ENCODE measurements around the gene SLC22A6.
A peak's percentile ranks its signal among the peaks of the same experiment; 100 is the strongest.

SLC22A6 gene, protein sequence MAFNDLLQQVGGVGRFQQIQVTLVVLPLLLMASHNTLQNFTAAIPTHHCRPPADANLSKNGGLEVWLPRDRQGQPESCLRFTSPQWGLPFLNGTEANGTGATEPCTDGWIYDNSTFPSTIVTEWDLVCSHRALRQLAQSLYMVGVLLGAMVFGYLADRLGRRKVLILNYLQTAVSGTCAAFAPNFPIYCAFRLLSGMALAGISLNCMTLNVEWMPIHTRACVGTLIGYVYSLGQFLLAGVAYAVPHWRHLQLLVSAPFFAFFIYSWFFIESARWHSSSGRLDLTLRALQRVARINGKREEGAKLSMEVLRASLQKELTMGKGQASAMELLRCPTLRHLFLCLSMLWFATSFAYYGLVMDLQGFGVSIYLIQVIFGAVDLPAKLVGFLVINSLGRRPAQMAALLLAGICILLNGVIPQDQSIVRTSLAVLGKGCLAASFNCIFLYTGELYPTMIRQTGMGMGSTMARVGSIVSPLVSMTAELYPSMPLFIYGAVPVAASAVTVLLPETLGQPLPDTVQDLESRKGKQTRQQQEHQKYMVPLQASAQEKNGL

DNA sequence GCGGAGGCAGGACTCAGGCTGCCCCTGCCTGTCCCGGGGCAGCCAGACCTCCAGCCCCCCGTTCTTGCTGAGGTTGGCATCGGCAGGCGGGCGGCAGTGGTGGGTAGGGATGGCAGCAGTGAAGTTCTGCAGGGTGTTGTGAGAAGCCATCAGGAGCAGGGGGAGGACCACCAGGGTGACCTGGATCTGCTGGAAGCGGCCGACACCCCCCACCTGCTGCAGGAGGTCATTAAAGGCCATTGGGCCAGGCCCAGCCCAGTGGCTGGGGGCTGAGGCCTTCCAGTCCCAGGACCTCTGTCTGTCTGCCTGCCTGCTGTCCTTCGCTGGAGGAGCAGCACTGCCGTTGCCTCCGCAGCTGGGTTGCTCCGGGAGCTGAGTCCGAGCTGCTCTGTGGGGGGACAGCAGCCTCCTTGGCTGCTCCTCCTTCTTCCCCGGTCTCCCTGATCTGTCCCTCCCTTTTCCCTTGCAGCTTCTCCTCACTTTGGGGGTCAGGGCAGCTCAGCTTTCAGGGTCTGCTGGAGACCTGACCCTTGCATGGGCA is at the start of gene SLC22A6:
TSS of gene SLC22A6 (minus strand) at position 517 of the 541 bp plus-strand sequence. CDS start at position 240, 277 bp downstream.
- no peak for DNase-seq

DNA sequence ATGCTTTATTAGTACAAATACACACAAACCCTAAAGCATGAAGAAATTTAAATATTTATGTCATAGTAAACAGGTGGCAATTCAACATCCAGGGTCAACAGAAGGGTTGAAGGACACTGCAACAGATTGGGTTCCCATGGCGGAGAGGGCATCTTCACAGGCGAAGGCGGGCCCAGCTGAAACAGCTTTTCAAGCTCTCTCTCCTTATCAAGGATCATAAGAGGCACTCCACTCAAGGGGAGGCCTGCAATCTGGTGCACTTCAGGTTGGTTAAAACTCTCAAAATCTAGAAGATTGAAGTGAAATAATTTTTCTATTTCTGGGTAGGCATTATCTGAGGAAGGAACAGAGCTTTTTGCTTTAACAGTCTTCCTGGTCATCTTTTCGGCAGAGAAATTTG is 47.7 kb upstream of the SLC22A6 start:
- no peak for DNase-seq

DNA sequence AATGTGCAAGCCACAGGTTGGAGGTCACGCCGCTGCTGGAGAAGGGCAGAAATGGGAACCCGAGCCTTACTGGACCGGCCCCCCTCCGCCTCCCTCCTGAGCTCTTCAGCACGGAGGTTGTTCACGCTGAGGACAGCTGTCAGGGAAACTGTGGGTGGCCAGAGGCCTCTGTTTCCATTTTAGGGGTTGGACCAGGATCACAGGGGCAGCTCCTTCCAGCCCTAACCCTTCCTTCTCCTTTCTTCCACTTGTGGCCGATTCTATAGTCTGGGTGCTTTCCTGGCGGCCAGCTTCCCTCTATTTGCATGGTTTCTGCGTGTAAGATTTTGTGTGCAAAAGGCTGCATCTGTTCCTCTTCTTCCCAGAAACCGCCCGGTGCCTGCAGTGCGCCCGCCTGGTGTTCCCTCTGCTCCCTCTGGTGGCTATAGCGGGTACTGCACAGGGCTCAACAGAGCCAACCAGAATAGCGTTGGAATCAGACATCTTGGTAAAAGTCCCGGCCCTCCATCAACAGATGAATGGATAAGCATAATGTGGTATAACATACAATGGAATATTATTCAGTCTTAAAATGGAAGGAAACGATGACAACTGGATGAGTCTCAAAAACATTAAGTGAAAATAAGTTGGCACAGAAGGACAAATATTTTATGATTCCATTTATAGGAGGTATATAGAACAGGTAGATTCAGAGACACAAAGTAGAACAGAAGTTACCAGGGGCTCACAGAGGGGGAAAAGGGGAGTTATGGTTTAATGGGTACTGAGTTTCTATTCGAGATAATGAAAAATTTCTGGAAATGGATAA is 39.3 kb upstream of the SLC22A6 start:
- DNase-seq, result peak; percentile 47 to 83 (median 72)

DNA sequence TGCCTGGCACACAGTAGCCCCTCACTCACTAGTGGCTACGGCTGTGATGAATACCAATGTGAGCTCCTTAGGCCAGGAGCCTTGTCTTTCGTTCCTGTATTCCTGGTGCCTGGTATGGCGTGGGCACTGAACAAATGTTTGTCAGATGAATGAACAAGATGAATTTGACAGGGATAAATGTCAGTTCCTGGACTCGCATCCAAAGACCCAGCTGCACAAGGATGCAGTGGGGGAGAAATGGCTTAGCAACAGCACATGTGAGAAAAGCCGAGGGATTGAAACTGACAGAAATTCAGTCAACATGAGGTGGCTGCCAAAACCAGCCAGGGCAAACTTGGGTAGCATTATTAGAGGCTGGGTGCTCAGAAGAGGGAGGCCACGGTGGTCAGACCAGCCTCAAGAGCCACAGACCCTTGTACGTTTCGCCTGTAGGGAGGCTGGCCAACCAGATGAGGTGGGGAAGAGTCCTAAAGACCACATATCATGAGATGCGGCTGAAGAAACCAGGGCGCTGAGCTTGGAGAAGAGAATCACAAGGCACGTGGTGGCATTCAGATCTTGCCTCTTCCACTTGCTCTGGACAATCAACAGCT is 38.6 kb upstream of the SLC22A6 start:
- no peak for DNase-seq

DNA sequence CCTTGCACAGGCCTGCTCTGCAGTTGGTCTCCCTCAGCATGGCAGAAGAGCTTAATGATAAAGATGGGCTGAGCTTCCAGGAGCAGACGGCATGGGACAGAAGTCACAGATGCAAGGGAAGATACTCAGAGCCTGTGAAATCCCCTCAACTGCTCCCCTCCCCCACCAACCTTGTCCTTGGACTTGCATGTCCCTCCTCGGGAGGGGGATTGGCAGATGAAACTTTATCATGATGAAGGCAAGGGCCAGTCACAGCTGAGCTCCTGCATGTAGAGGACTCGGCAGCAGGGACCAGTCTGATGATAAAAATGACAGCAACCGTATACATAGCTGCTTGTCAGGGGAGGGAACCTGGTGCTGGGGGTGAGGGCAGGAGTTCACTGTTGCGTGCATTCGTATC is 37.7 kb upstream of the SLC22A6 start:
- no peak for DNase-seq

DNA sequence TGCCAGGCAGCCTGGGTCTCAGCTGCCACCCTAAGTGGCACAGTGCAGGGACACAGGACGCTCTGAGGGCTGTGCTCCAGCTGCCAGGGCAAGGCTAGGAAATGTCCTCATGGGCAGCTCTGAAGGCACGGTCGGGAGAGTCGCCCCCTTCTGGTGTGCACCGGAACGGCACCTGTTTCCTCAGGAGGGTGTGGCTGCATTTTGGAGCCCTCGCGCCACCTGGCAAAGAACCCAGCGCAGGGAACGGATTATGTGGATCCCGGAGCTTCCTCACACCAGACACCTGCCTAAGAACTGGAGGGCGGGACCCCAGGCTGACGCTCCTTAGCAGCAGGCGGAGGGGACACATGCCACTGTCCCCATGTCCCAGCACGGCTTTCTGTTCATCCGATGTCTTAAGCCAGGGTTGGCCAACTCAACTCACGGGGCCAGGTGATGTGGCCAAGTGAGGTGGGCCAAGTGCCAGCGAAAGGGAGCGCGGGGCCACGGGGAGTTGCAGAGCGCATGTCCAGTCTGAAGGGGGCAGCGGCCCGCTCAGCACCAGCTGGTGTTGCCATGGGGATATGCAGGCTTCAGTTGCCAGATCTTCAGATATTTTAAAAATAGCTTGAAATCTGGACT is 36.0 kb upstream of the SLC22A6 start:
- DNase-seq, result peak in 1 of 6 experiments; percentile 3

DNA sequence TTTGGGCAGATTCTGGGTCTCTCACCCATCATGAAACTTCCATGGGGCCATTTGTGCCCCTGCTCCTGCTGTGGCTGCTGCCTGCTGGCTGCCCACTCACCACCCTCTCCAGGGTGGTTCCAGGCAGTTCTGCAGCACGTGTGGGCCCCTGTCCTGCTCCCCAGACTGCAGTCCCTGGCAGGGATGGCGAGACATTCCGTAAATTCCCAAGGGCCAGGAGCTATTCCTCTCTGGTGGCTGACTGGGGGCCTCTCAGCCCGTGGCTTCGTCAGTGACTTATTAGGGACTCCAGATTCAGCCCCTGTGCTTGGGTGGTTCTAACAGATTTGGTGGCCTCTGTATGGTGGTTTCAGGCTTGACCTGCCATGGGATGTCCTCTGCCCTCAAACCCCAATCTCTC is 34.7 kb upstream of the SLC22A6 start:
- DNase-seq, result no peak

DNA sequence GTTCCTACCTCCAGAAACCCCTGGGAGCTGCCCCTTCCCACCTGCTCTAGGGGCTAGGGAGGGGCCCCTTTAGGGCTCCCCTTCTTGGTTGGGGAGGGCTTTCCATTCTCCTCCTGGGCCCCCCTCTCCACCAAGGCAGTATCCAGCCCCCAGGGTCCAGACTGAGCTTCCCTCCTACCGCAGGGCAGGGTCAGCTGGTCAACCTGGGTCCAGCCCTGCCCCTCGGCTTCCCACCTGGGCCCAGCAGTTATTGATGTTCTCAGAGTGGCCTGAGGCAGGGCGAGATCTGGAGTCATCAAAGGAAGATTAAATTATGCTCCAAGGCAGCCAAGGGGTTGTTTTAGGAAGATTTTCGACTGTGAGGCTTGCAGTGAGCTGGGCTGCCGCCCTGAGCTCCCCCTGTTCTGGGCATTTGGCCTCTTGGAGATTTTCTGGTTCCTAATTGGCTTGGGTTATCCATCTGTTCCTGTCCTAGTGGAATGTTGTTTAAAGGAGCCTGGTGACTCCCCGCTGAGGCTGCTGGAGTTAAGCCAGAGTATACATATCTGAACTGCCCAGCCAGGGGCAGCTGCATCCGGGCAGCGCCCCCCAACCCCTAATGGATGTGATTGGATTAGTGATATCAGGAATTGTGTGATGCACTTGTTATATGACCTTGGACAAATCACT is 32.7 kb upstream of the SLC22A6 start:
- no peak for DNase-seq

DNA sequence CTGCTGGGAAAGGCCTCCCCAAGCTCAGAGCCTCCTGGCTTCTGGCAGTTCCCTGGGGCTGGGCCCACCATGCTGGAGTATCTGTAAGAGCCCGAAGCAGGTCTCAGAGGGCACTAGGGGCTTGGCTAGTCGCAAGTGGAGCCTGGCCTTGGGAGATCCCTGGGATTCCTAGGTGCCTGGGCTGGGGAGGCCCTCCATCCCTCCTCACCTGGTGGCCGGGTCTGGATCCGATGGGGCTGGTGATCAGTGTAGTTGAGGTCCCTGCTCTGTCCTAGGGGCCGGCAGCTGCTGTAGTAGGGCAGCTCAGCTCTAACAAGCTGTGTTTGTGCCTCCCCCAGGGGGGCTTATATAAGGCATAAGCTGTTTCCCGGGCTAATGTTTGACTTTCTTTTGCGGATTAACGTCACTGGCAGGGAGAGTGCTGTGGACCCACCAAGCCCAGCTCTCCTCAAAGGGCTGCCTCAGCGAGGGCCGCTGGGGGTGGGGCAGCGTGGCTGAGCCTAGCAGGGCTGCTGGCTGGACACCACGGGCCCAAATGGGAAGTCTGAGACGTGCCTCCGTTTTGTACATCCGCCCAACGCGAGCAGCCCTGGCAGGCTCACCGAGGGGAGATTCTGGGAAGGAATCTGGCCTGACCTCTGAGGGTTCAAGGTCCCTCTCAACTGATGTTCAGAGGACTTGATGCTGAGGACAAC is 30.9 kb upstream of the SLC22A6 start, which contains the start of gene SLC22A8:
TSS of gene SLC22A8 (minus strand) at position 321 of the 695 bp plus-strand sequence. CDS start 883 bp downstream, outside the sequence.
- DNase-seq, result no peak

DNA sequence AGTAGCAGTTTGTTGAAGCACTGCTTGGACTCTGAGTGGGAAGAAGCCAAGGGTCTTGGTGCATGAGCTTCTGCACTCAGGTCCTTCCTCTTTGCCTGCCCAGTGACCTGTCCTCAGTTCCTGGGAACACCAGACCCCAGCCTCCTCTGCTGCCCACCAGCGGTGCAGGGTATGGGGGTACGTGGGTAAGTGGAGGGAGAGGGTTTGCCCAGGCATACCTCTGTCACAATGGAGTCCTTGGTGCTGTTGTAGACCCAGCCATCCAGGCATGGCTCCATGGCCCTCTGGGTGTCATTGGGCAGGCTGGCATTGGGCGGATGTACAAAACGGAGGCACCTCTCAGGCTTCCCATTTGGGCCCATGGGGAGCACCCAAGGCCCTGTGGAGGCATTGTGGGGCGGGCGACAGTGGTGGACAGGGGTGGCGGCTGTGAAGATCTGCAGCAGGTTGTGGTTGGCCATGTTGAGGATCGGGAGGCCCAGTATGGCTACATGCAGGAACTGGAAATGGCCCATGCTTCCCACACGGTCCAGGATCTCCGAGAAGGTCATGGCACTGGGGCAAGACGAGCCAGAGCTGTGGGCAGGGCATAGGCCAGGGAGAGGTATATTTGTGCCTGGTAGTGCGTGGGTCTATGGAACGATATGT is 29.8 kb upstream of the SLC22A6 start:
- DNase-seq, result no peak

DNA sequence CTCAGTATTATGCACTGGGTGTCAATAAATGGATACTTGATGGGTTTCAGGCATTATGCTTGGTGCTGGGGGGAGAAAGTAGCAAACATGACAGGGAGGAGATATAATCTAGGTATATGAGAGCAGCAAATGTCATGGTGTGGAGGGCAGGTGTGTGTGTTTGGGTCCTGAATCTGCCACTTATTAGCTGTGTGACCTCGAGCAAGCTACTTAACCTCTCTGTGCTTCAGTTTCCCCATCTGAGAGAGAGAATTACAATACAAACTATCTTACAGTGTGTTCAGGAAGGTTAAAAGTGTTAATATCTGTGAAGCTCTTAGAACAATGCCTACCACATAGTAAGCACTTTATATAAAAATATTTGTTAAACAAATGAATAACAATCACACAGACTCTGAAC is 28.1 kb upstream of the SLC22A6 start:
- no peak for DNase-seq

DNA sequence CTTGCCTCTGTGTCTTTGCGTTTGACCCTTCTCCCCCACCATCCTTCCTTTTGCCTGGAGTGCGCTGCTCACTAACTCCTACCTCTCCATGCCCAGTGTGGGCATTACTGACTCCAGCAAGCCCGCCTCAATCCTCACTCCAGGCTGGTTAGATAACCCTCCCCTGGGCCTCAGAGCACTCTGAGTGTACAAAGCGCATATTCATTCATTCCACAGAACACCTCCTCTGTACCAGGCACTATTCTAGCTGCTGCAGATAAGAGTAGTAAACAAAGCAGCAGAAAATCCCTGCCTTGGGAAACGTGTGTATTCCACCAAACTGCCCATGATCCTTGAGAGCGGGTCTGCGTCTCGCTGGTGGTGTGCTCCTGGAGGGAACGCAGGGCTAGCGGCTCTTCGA is 27.7 kb upstream of the SLC22A6 start:
- DNase-seq, result no peak

DNA sequence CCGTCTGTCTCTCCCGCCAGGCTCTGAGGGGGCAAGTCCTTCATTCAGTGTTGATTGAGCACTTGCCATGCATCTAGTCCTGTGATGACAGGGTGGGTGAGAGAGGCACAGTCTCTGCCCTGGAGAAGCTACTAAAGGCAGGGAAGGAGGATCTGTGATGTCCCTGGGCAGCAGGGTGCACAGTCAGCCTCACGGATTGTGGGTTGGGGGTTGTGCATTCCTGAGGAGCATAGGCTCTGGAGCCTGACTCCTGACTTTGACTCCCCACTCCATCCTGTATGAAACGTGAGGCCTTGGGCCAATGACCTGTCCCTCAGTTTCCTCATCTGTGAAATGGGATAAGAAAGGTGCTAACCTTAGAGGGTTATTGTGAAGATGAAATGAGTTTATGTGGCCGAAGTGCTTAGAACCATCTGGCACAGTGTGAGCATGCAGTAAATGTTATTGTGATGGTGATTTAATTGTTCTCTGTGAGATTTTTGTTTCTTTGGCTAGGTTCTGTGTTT is 26.2 kb upstream of the SLC22A6 start:
- DNase-seq, result no peak

DNA sequence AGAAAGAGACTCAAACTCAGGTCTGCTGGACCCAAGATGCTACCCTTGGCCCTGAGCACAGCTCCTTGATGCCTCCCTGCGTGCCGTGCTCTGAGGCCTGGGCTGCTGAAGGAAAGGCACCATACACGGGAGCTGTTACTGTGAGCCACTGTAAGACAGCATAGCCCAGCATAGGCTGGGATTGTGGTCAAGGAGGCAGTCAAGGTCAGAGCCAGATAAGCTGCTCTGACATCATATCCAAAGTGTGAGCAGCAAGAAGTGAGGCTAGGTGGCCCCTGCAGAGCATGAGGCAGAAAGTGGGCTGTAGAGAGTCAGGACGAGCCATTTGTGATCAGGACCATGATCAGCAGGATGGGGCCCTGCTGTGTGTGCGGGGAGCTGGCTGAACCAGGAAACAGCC is 23.2 kb upstream of the SLC22A6 start:
- DNase-seq, result no peak

DNA sequence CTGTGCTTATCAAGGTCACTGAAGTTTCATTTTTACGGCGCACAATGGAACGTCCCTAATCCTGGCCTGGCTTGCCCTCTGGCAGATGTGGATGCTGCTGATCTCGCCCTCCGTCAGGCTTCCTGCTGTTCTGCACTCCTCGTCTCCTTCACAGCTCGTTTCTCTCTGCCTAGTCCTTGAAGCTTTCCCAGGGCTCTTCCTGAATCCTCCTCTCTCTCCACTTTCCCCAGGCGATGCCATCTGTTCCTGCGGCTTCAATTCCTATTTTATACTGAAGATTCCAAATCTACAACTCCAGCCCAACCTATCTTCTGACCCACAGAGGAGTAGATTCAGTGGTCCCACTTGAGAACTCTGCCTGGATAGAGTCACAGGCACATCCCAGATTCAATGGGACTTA is 16.7 kb upstream of the SLC22A6 start:
- DNase-seq, result no peak

DNA sequence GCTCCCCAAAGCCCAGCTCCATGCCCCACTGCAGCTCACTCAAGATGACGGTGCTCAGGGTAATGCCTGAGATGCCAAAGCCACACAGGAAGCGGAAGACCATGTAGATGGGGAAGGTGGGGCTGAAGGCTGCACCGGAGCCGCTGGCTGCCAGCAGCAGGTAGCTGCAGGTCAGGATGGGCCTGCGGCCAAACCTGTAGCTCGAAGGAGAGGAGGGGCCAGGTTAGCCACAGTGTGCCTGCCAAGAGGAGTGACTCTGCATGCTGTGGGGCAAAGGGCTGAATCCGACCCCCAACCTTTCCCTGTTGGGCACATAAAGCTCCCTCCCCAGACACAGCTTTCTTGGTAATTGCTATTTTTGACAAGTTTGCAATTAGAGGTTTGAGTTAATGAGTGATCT is 14.9 kb upstream of the SLC22A6 start:
- DNase-seq, result no peak

DNA sequence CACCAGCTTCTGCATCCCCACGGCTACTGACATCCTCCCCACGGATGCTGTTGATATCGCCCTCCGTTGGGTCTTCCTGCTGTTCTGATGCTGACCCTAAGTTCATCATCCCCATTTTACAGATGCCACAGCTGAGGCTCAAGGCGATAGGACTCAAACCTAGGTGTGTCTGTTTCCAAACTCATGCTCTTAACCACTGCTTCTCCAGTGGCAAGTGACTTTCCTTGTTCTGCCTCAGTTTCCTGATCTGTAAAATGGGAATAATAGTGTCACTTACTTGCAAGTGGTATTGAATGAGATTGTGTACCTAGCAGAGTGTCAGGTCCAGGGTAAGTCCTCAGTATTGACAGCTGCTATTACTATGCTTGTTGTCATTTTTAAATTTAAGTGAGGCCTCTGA is 14.4 kb upstream of the SLC22A6 start:
- DNase-seq, result no peak

DNA sequence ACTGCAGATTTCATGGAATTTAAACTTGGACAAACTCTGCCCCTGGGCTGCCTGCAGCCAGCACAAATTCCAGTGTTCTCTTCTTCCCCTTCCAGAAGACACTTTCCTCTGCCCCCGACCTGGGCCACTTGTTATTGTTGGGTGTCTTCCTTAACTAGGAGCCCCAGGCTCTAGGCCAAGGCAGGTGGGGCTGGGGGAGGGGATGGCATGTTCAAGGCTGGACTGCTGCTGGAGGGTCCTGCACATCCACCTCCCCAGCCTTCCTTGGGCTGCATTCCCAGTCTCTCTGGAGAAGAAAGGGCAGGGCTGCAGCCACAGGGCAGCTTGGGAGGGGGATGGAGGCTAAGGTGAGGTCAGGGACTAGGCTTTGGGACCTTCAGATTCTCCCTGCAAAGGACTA is 11.5 kb upstream of the SLC22A6 start:
- no peak for DNase-seq

DNA sequence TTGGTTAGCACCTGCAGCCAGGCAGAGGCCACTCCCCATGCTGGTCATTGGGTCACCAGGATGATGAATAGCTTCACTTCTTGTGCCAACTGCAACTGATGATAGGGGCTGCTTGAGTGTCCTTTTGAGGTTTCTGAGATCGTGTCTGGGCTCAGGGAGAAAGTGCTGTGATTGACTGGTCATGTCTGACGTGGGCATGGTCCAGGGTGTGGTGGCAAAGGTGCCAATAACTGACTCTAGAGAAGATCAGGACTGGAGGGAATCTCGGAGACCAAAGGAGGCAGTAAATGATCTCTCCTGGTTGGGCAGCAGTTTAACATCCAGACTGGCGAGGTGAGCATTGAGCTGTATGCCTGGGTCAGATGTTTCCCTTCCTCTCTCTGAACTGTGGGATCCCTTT is 10.0 kb upstream of the SLC22A6 start:
- DNase-seq, result no peak

DNA sequence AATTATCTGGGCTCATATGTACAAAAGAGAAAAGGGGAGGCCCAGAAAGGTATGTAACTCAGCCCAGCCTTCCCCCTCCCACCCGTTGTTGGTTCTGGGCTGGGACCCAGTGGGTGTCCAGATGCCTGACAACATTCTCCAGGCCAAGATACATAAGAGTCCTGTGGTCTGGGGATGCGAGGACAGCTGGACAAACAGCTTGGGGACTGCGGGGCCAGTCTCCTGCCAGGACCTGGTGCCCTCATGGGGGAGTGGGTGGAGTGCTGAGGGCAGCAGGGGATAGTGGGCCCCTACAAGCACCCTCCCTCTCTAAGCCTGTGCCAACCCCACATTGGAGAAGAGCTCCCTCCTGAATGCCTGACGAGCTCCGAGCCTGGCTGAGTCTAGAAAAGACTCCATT is 3.5 kb upstream of the SLC22A6 start:
- DNase-seq, result no peak

Measured in stimulated activated naive CD4-positive, alpha-beta T cell (primary cell).